Glutamatergic neuron (in vitro differentiated cells): ENCODE results near the gene GABRG3. TPM values are rescaled to one million over a fixed set of nuclear protein-coding genes. Genes with fewer than 3 reads are reported as not detected.

Source experiments
- DNase-seq: peaks from one replicate; pipeline ENCODE4 v3.0.0; 2022
- H3K27ac Mint-ChIP-seq: one replicate; pipeline ENCODE4 v1.8.0; 2020; ENCODE audit warnings: mild to moderate bottlenecking, mixed read lengths, inconsistent platforms; ENCODE audit not compliant: unreplicated experiment
- H3K27me3 Mint-ChIP-seq: one replicate; pipeline ENCODE4 v1.8.0; 2020; ENCODE audit warnings: mild to moderate bottlenecking, moderate library complexity, mixed read lengths, inconsistent platforms; ENCODE audit not compliant: unreplicated experiment
- H3K36me3 Mint-ChIP-seq: one replicate; pipeline ENCODE4 v1.8.0; 2020; ENCODE audit warnings: mild to moderate bottlenecking, mixed read lengths, inconsistent platforms; ENCODE audit not compliant: unreplicated experiment
- H3K4me1 Mint-ChIP-seq: one replicate; pipeline ENCODE4 v1.8.0; 2020; ENCODE audit warnings: mild to moderate bottlenecking, low read depth, mixed read lengths, inconsistent platforms; ENCODE audit not compliant: unreplicated experiment
- H3K4me3 Mint-ChIP-seq: one replicate; pipeline ENCODE4 v1.8.0; 2020; ENCODE audit warnings: mild to moderate bottlenecking, mixed read lengths, inconsistent platforms; ENCODE audit not compliant: unreplicated experiment
- H3K9me3 Mint-ChIP-seq: one replicate; pipeline ENCODE4 v1.8.0; 2020; ENCODE audit warnings: mild to moderate bottlenecking, moderate library complexity, mixed read lengths, inconsistent platforms; ENCODE audit not compliant: unreplicated experiment
- CTCF ChIP-seq: fragments of 200-600 bp; sonication (generic); IDR thresholded peaks from one replicate; pipeline ENCODE4 v1.5.0; 2021; ENCODE audit not compliant: partially characterized antibody, unreplicated experiment
- total RNA-seq: library from RNA; stranded (reverse); fragmentation: NEBNext Ultra II Directional; extraction: Animal tissue kit (Norgen Biotek cat#: 25700); gene quantifications from one replicate; pipeline ENCODE4 v1.2.1, GENCODE V29; 2021; ENCODE audit not compliant: unreplicated experiment

Gene GABRG3
- total RNA-seq, 1 donor from 2014 or later = 1.3 TPM

GRCh38 chr15:27490867-27491595 is 520.0 kb downstream of the GABRG3 start:
- peaks cover 5% of the 10 kb centered on the region for H3K4me1 Mint-ChIP-seq
- peaks cover 2% of the 10 kb centered on the region for H3K9me3 Mint-ChIP-seq
- no peak overlapping the region for H3K4me3 Mint-ChIP-seq
- TF ChIP-seq CTCF = no peak
- H3K27ac Mint-ChIP-seq = no peak overlapping the region
- no peak for DNase-seq
- H3K36me3 Mint-ChIP-seq = no peaks in the 10 kb centered on the region
- no peaks in the 10 kb centered on the region for H3K27me3 Mint-ChIP-seq

DNA sequence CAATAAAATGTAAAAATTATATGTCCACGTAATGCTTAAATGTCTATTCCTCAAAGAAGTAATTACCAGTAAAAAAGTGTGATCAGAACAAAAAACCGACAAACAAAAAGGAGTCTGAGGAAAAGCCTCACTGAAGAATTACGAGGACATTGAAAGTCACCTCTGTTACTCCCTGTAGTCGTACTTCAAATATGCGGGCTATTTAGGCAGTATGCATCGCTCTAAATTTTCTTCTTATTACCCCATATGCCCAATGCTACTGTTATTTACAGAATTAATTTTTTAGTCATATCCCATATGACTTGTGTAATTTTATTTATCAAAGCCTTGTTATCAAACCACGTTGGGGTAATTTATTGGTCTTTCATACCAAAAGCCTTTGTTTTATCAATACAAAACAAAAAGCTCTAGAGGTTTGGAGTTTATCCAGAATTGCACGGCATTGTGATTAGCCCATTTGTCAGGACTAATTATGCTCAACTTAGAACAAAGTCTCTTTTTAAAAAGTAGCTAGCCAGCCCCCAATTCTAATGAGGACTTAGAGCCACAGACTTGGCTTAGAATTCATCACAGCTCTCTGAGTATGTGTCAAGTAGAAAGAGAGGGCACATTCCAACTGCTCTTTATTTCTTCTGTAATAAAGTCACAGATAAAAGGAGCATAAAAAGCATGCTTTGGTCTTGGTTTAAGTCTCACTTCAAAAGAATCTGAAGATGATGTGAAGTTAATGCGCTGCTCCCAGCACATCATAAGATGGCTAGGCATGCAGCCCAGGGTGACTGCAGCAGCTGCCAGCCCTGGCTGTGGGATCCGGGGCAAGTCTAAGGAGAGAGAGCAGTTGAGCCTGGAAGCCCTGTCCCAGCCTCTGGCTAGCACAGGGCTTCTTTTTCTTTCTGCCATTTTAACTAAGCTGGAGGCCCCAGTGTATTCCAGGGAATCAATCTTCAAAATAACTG is 521.0 kb downstream of the GABRG3 start:
- no peak for TF ChIP-seq CTCF
- peaks cover 3% of the 10 kb centered on the region for H3K4me1 Mint-ChIP-seq
- no peaks in the 10 kb centered on the region for H3K27me3 Mint-ChIP-seq
- DNase-seq = no peak
- H3K4me3 Mint-ChIP-seq = no peak overlapping the region
- peak overlapping the region; percentile 71 for H3K27ac Mint-ChIP-seq
- H3K36me3 Mint-ChIP-seq = no peaks in the 10 kb centered on the region
- peaks cover 2% of the 10 kb centered on the region for H3K9me3 Mint-ChIP-seq

DNA sequence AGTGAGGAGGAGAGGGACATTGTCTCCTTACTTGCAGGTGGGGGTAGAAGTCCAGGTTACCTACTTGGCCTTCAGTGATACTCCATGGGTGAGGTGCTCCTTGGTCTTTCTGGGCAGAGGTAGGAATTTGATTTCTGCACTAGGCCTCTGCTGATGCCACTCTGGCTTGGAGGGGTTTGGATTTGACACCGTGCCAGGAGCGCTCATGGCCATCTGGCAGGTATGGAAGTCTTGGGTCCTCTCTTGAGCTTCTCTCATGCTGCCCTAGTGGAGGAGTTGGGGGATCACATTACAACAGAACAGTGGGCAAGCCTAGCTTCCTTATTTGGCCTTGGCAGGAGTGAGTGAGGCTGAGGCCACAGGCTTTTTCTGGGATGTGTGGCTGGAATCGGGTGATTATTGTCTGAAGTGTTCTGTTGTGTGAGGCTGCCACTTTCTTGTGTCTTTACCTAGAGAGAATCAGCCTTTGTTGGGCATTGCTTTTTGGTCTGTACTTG is 525.0 kb downstream of the GABRG3 start:
- Mint-ChIP-seq H3K4me1 (peaks cover 3% of the 10 kb centered on the region), H3K4me3 (no peak overlapping the region), H3K36me3 (peaks cover 4% of the 10 kb centered on the region), H3K27ac (no peak overlapping the region), H3K27me3 (no peaks in the 10 kb centered on the region), H3K9me3 (no peaks in the 10 kb centered on the region)
- no peak for TF ChIP-seq CTCF
- no peak for DNase-seq

GRCh38 chr15:27498700-27499099 is 527.7 kb downstream of the GABRG3 start:
- Mint-ChIP-seq H3K4me1 (peaks cover 3% of the 10 kb centered on the region), H3K9me3 (peaks cover 6% of the 10 kb centered on the region), H3K36me3 (peaks cover 9% of the 10 kb centered on the region), H3K27me3 (no peaks in the 10 kb centered on the region), H3K27ac (no peak overlapping the region), H3K4me3 (no peak overlapping the region)
- no peak for DNase-seq
- TF ChIP-seq CTCF = no peak
